ENCODE measurements around the gene TMOD4. TPM values are rescaled to one million over a fixed set of nuclear protein-coding genes. Genes with fewer than 3 reads are reported as not detected.
"Not testable (repeated sequence)": the region's sequence is repeated elsewhere in the genome, so short reads cannot be mapped to it uniquely, and the experiment has no call there.

The TMOD4 gene
- total RNA-seq, 1 donor from 2014 or later, result 2.1 TPM

DNA sequence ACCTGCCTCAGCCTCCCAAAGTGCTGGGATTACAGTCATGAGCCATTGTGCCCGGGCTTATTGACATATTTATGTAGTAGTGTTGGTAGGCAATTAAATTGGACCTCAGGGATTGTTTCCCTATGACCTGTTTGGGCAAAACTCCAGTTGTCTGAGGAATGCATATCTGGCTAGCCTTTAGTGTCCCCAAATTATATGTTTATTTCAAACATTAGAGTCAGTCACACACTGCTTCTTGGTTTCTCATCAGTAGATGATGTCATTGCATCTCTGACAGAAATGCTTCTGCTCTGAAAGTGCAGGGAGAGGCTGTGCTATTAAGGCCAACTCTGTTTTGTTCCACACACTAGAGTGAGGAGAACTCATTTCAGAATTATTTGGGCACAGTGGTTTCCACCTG is 35.0 kb upstream of the TMOD4 start:
- Histone ChIP-seq H3K4me3 (no peak overlapping the region), H3K27ac (no peak overlapping the region), H3K4me1 (no peaks in the 10 kb centered on the region), H3K36me3 (peaks cover 60% of the 10 kb centered on the region), H3K27me3 (ENCODE audit: low read depth) (no peaks in the 10 kb centered on the region), H3K9me3 (no peaks in the 10 kb centered on the region)
- TF ChIP-seq CTCF (IDR thresholded peaks at IDR 0.05), result no peak
- intact Hi-C loops (cut with DNase I), result no loop called here
- ATAC-seq, result no peak
- no peak for DNase-seq

DNA sequence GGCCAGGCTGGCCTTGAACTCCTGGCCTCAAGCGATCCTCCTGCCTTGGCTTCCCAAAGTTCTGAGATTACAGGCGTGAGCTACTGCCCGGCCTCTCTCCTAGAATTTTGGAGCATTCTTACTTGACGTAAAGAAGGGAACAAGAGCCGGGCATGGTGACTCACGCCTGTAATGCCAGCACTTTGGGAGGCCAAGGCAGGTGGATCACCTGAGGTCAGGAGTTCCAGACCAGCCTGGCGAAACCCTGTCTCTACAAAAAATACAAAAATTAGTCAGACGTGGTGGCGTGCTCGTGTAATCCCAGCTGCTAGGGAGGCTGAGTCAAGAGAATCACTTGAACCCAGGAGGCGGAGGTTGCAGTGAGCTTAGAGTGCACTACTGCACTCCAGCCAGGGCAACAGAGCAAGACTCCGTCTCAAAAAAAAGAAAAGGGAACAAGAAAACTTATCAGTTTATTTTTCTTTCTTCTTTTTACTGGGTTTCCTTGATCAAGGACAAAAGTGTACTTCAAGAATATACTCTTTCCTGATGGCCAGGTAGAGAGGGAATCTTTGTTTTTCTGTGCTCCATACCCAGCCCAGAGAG is 29.7 kb upstream of the TMOD4 start:
- H3K27ac ChIP-seq; H3K9me3 ChIP-seq; H3K27me3 ChIP-seq (ENCODE audit: low read depth); intact Hi-C loops (cut with DNase I); ATAC-seq; DNase-seq; H3K4me3 ChIP-seq: not testable (repeated sequence)
- H3K36me3 ChIP-seq, result peaks cover 66% of the 10 kb centered on the region
- peaks cover 20% of the 10 kb centered on the region for H3K4me1 ChIP-seq

DNA sequence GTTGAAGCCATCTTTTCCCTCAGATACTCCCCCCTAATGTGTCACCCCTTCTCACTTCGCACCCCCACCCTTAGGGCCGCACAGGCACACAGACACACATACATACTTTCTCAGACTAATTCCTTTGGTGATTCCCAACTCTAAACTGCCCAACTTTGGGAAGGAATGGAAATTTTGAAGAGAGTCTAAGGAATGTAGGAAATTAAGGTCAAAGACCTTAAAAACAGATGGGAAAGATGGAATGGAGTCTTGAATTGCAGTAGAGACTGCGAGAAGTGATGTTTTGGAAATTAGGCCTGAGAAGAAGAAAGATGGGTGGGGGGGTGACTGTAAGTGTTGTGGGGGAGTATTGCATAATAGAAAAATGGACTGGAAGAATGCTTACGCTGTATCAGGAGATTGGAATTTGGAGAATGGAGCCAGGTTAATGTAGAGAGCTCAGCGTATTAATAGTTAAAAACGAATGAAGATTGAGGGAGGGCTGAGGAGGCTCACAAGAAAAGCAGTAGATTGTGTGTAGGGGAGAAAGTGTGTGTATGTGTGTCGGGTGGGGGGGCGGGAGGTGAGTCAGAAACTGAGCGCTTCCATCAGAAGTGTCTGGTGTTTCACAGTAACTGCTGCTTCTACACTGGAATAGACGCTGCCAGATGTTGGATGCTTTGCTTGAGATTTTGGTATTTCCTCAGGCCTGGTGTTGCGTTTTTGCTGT is 24.2 kb upstream of the TMOD4 start:
- Histone ChIP-seq H3K27me3 (ENCODE audit: low read depth) (no peaks in the 10 kb centered on the region), H3K4me3 (peak overlapping the region; percentile 87), H3K27ac (peak overlapping the region; percentile 88), H3K36me3 (peaks cover 21% of the 10 kb centered on the region), H3K4me1 (peaks cover 43% of the 10 kb centered on the region), H3K9me3 (no peaks in the 10 kb centered on the region)
- ATAC-seq (peak; percentile 13 to 18), DNase-seq (no peak)
- intact Hi-C loops (cut with DNase I), result no loop called here
- no peak for TF ChIP-seq CTCF (IDR thresholded peaks at IDR 0.05)

- Histone ChIP-seq H3K36me3 (peaks cover 14% of the 10 kb centered on the region), H3K27me3 (ENCODE audit: low read depth) (no peaks in the 10 kb centered on the region), H3K9me3 (no peaks in the 10 kb centered on the region), H3K27ac (peak within 1 kb of the TSS; percentile 88), H3K4me3 (peak within 1 kb of the TSS; percentile 87), H3K4me1 (peaks cover 44% of the 10 kb centered on the region)
- peak; percentile 100 for DNase-seq
- intact Hi-C loops (cut with DNase I), result no loop called here
- peak; percentile 90 to 96 for ATAC-seq
- TF ChIP-seq CTCF (IDR thresholded peaks at IDR 0.05), result no peak
Measured at GRCh38 chr1:151198254-151199127, 22.7 kb upstream of the TMOD4 start, which contains the start of gene PIP5K1A. TSS of gene PIP5K1A (plus strand) at chr1:151198552. CDS start at chr1:151198997, 445 bp downstream.

- intact Hi-C loops (cut with DNase I), result no loop called here
- DNase-seq, result no peak
- peaks cover 44% of the 10 kb centered on the region for H3K4me1 ChIP-seq
- peaks cover 8% of the 10 kb centered on the region for H3K36me3 ChIP-seq
- H3K27ac ChIP-seq, result peak overlapping the region; percentile 88
- ATAC-seq, result no peak
- no peaks in the 10 kb centered on the region for H3K9me3 ChIP-seq
- H3K4me3 ChIP-seq, result peak overlapping the region; percentile 87
- no peak for TF ChIP-seq CTCF (IDR thresholded peaks at IDR 0.05)
- no peaks in the 10 kb centered on the region for H3K27me3 ChIP-seq (ENCODE audit: low read depth)
Measured at GRCh38 chr1:151197863-151198253, 22.1 kb upstream of the TMOD4 start.

Data from lower lobe of right lung (tissue), 2 donors.